IMR-90 (cell line): ENCODE results near the gene MAML3. TPM values are rescaled to one million over a fixed set of nuclear protein-coding genes. Genes with fewer than 3 reads are reported as not detected.

Experiments
- ATAC-seq: fragments of 200-7000 bp; cut with Tn5 transposase; 2 replicates; pipeline ENCODE4 v1.9.1; 2020; ENCODE audit warnings: low read depth, mild to moderate bottlenecking, moderate library complexity
- BruUV-seq: library from RNA; stranded (reverse); fragments of 400-500 nt; replicated peaks from 2 replicates; lab custom pipeline; 2021; lab: Mats Ljungman, UMichigan
- CTCF ChIA-PET: fragments of 300-600 bp; formaldehyde crosslinking; extraction: SDS; loops from one replicate; lab custom pipeline; 2021; ENCODE audit warnings: antibody characterized with exemption; lab: Yijun Ruan, JAX
- POLR2A ChIA-PET: fragments of 300-600 bp; sonication (Branson Sonifier 250); formaldehyde crosslinking; loops from one replicate; lab custom pipeline; 2022; ENCODE audit warnings: antibody characterized with exemption; ENCODE audit not compliant: unreplicated experiment; lab: Charles Lee
- DNase-seq: peaks from one replicate; pipeline ENCODE4 v3.0.0; 2013
- H2AFZ ChIP-seq: replicated peaks from 2 replicates; pipeline ENCODE3; 2013; ENCODE audit warnings: low read length, mild to moderate bottlenecking; ENCODE audit not compliant: poor library complexity
- H2AK5ac ChIP-seq: 2 replicates; pipeline ENCODE4 v1.6.1; 2013; ENCODE audit warnings: low read depth, low read length, inconsistent platforms
- H2AK9ac ChIP-seq: replicated peaks from 2 replicates; pipeline ENCODE3; 2013; ENCODE audit warnings: mild to moderate bottlenecking, low read depth, low read length, moderate library complexity; ENCODE audit not compliant: poor library complexity
- H2BK120ac ChIP-seq: 2 replicates; pipeline ENCODE4 v1.6.1; 2013; ENCODE audit warnings: low read depth, low read length, inconsistent platforms
- H2BK15ac ChIP-seq: 3 replicates; pipeline ENCODE4 v1.6.1; 2013; ENCODE audit warnings: low read depth, low read length, inconsistent platforms
- H2BK20ac ChIP-seq: 2 replicates; pipeline ENCODE4 v1.6.1; 2013; ENCODE audit warnings: low read depth, mild to moderate bottlenecking, inconsistent platforms, low read length, moderate library complexity
- H2BK5ac ChIP-seq: 2 replicates; pipeline ENCODE4 v1.6.1; 2013; ENCODE audit warnings: mild to moderate bottlenecking, low read depth, low read length, inconsistent platforms; ENCODE audit not compliant: poor library complexity, severe bottlenecking
- H3K14ac ChIP-seq: replicated peaks from 2 replicates; pipeline ENCODE4 v1.6.1; 2013; ENCODE audit warnings: low read depth, low read length, inconsistent platforms
- H3K18ac ChIP-seq: 2 replicates; pipeline ENCODE4 v1.6.1; 2013; ENCODE audit warnings: low read depth, low read length, control low read depth
- H3K23ac ChIP-seq: 2 replicates; pipeline ENCODE4 v1.6.1; 2013; ENCODE audit warnings: low read depth, low read length, inconsistent platforms
- H3K27ac ChIP-seq: 2 replicates; pipeline ENCODE4 v1.5.1; 2013; ENCODE audit warnings: mild to moderate bottlenecking, control low read depth, low read length; ENCODE audit not compliant: insufficient read depth
- H3K27me3 ChIP-seq: 2 replicates; pipeline ENCODE4 v1.6.1; 2013; ENCODE audit warnings: low read length; ENCODE audit not compliant: control insufficient read depth, insufficient read depth
- H3K36me3 ChIP-seq: 2 replicates; pipeline ENCODE4 v1.6.1; 2013; ENCODE audit warnings: low read length, mixed read lengths; ENCODE audit not compliant: control insufficient read depth, insufficient read depth
- H3K4ac ChIP-seq: 2 replicates; pipeline ENCODE4 v1.6.1; 2013; ENCODE audit warnings: low read depth, low read length, inconsistent platforms
- H3K4me1 ChIP-seq: 2 replicates; pipeline ENCODE4 v1.6.1; 2013; ENCODE audit warnings: low read length, mixed read lengths; ENCODE audit not compliant: control insufficient read depth, insufficient read depth
- H3K4me2 ChIP-seq: 2 replicates; pipeline ENCODE4 v1.6.1; 2013; ENCODE audit warnings: low read depth, mild to moderate bottlenecking, control low read depth, low read length, moderate library complexity
- H3K4me3 ChIP-seq: 2 replicates; pipeline ENCODE4 v1.5.1; 2013; ENCODE audit warnings: low read depth, mild to moderate bottlenecking, control low read depth, low read length, moderate library complexity; ENCODE audit not compliant: insufficient read depth
- H3K56ac ChIP-seq: 2 replicates; pipeline ENCODE4 v1.6.1; 2013; ENCODE audit warnings: low read length, inconsistent platforms; ENCODE audit not compliant: insufficient read depth; ENCODE audit errors: extremely low read depth
- H3K79me1 ChIP-seq, 2 experiments: 2 replicates each; pipeline ENCODE4 v1.6.1; 2013; ENCODE audit warnings: low read length in 2 of 2, inconsistent platforms in 1 of 2, low read depth in 1 of 2
- H3K9ac ChIP-seq: 2 replicates; pipeline ENCODE4 v1.6.1; 2013; ENCODE audit warnings: low read depth, low read length, control low read depth
- H3K9me1 ChIP-seq: 2 replicates; pipeline ENCODE4 v1.6.1; 2013; ENCODE audit warnings: low read length, inconsistent platforms; ENCODE audit not compliant: insufficient read depth
- H3K9me3 ChIP-seq: 2 replicates; pipeline ENCODE4 v1.6.1; 2013; ENCODE audit warnings: low read length; ENCODE audit not compliant: control insufficient read depth, insufficient read depth
- H4K20me1 ChIP-seq: 2 replicates; pipeline ENCODE4 v1.6.1; 2013; ENCODE audit warnings: low read length, inconsistent platforms; ENCODE audit not compliant: insufficient read depth
- H4K5ac ChIP-seq: 2 replicates; pipeline ENCODE4 v1.6.1; 2013; ENCODE audit warnings: mild to moderate bottlenecking, low read depth, low read length, control low read depth
- H4K8ac ChIP-seq, 2 experiments: 2 replicates each; pipeline ENCODE4 v1.6.1; 2013; ENCODE audit warnings: low read depth in 2 of 2, low read length in 2 of 2, control low read depth in 1 of 2, inconsistent platforms in 1 of 2
- H4K91ac ChIP-seq: 2 replicates; pipeline ENCODE4 v1.6.1; 2013; ENCODE audit warnings: low read depth, low read length, inconsistent platforms; ENCODE audit not compliant: insufficient read depth
- BHLHE40 ChIP-seq: fragments of 150-350 bp; IDR thresholded peaks from 2 replicates; pipeline ENCODE4 v1.6.1; 2016; ENCODE audit warnings: mild to moderate bottlenecking, low read depth, low read length
- CEBPB ChIP-seq: IDR thresholded peaks from 2 replicates; pipeline ENCODE4 v1.6.1; 2012; ENCODE audit warnings: low read depth, low read length, improper control_type of control experiment
- CHD1 ChIP-seq: IDR thresholded peaks from 2 replicates; pipeline ENCODE4 v1.6.1; 2012; ENCODE audit warnings: low read depth, low read length, improper control_type of control experiment
- CTCF ChIP-seq: conservative IDR thresholded peaks from 2 replicates; pipeline ENCODE4 v1.5.1; 2012; ENCODE audit warnings: mild to moderate bottlenecking, low read depth, low read length, improper control_type of control experiment
- FOS ChIP-seq: fragments of 150-350 bp; IDR thresholded peaks from 2 replicates; pipeline ENCODE4 v1.6.1; 2016; ENCODE audit warnings: low read depth, low read length
- MAFK ChIP-seq: IDR thresholded peaks from 2 replicates; pipeline ENCODE4 v1.6.1; 2012; ENCODE audit warnings: low read depth, low read length, improper control_type of control experiment
- MAZ ChIP-seq: IDR thresholded peaks from 2 replicates; pipeline ENCODE4 v1.6.1; 2012; ENCODE audit warnings: low read depth, mild to moderate bottlenecking, low read length, improper control_type of control experiment, moderate library complexity, borderline replicate concordance
- MXI1 ChIP-seq: IDR thresholded peaks from 2 replicates; pipeline ENCODE4 v1.6.1; 2012; ENCODE audit warnings: low read depth, mild to moderate bottlenecking, low read length, moderate library complexity, borderline replicate concordance
- NFE2L2 ChIP-seq: fragments of 150-350 bp; IDR thresholded peaks from 2 replicates; pipeline ENCODE4 v1.6.1; 2016; ENCODE audit warnings: low read depth, mild to moderate bottlenecking, low read length
- POLR2A ChIP-seq: IDR thresholded peaks from 2 replicates; pipeline ENCODE4 v1.6.1; 2012; ENCODE audit warnings: mild to moderate bottlenecking, low read depth, low read length
- RCOR1 ChIP-seq: IDR thresholded peaks from 2 replicates; pipeline ENCODE4 v1.6.1; 2012; ENCODE audit warnings: mild to moderate bottlenecking, low read length, improper control_type of control experiment; ENCODE audit not compliant: insufficient replicate concordance
- RFX5 ChIP-seq: IDR thresholded peaks from 2 replicates; pipeline ENCODE4 v1.8.0; 2012; ENCODE audit warnings: low read depth, mild to moderate bottlenecking, low read length, moderate library complexity
- SMC3 ChIP-seq: fragments of 150-350 bp; IDR thresholded peaks from 2 replicates; pipeline ENCODE4 v1.6.1; 2016; ENCODE audit warnings: low read depth, mild to moderate bottlenecking, antibody characterized with exemption, low read length, moderate library complexity
- WGBS, 2 experiments: methylation state at CpG; one replicate each; pipeline versions ENCODE4 v1.1.5 to v1.1.7; 2013; ENCODE audit warnings: missing lambda C conversion rate in 2 of 2; ENCODE audit not compliant: insufficient read length in 1 of 2; ENCODE audit errors: extremely low coverage in 2 of 2; 5-methylcytosine and 5-hydroxymethylcytosine counted together
- dilution Hi-C: fragments of 300-500 bp; cut with HindIII; formaldehyde crosslinking; loops from one replicate; pipeline ENCODE4 v1.14.3; 2018; ENCODE audit warnings: low sequenced_read_pairs; ENCODE audit not compliant: unreplicated experiment
- in situ Hi-C: fragments of 300-500 bp; cut with MboI; formaldehyde crosslinking; loops from 3 replicates; pipeline ENCODE4 v1.14.3; 2019; ENCODE audit warnings: low sequenced_read_pairs, inconsistent platforms, mixed read lengths
- intact Hi-C: fragments of 100-400 bp; cut with micrococcal nuclease; formaldehyde crosslinking; loops from 2 replicates; pipeline ENCODE4 v1.10.0; 2022
- polyA plus RNA-seq, 3 experiments: library from polyadenylated mRNA; depleted of rRNA; stranded (reverse); fragments of >200 nt; gene quantifications; 2 replicates each; pipeline ENCODE4 v1.2.3, GENCODE V29; 2012; ENCODE audit warnings: low replicate concordance in 1 of 3
- total RNA-seq: library from RNA; depleted of rRNA; stranded (reverse); fragments of >200 nt; gene quantifications from 2 replicates; pipeline ENCODE4 v1.2.3, GENCODE V29; 2012
- TF ChIP-seq, protein P1 (sequence below): fragments of 150-350 bp; IDR thresholded peaks from 2 replicates; pipeline ENCODE4 v1.6.1; 2016; ENCODE audit warnings: low read depth, mild to moderate bottlenecking, low read length, moderate library complexity, borderline replicate concordance
- TF ChIP-seq, protein P2 (sequence below): fragments of 150-350 bp; IDR thresholded peaks from 2 replicates; pipeline ENCODE4 v1.6.1; 2017; ENCODE audit warnings: mild to moderate bottlenecking, antibody characterized with exemption, low read length, low read depth

Gene MAML3
- total and polyA plus RNA-seq, 2 of the 4 experiments (the other 2 are of a cell fraction) = 0.90 to 1.7 TPM

- peak overlapping the region in 1 of 2 experiments; percentile 7; a peak in 1 of 4 replicates for H4K8ac ChIP-seq
- H2AK5ac ChIP-seq = peak overlapping the region; percentile 27; the same call in 1 of the 2 replicates
- no peak overlapping the region for H2AK9ac ChIP-seq
- no peaks in the 10 kb centered on the region for H3K9me3 ChIP-seq
- H3K4ac ChIP-seq = peak overlapping the region; percentile 71
- H3K79me1 ChIP-seq = peaks cover 0 to 5% of the 10 kb centered on the region in 2 experiments; a peak in 1 of 4 replicates
- BruUV-seq = no TSS peak
- peak overlapping the region; percentile 76 for H2BK5ac ChIP-seq
- peak overlapping the region; percentile 89 for H3K14ac ChIP-seq
- WGBS, 2 experiments = no CpG with 5 or more reads among the region's 1 CpG
- ATAC-seq (peak; percentile 54), DNase-seq (peak; percentile 47)
- CTCF ChIA-PET = interaction anchor here (1.2 kb wide), 1 partner anchor 47 kb away, joined by 3 read pairs; no protein-coding TSS in a partner anchor
- no peak overlapping the region for H3K9ac ChIP-seq
- no peak overlapping the region for H3K4me3 ChIP-seq
- H4K91ac ChIP-seq = no peak overlapping the region
- H2AFZ ChIP-seq = no peak overlapping the region
- H2BK15ac ChIP-seq = peak overlapping the region; percentile 24; the same call in 1 of the 3 replicates
- POLR2A ChIA-PET = no interaction called here
- TF ChIP-seq MAFK = no peak
- TF ChIP-seq CTCF = no peak
- no peak for TF ChIP-seq CHD1
- no peak for TF ChIP-seq MAZ
- no peak for TF ChIP-seq RCOR1
- TF ChIP-seq POLR2A = no peak
- no peak for TF ChIP-seq SMC3
- TF ChIP-seq, protein P1, sequence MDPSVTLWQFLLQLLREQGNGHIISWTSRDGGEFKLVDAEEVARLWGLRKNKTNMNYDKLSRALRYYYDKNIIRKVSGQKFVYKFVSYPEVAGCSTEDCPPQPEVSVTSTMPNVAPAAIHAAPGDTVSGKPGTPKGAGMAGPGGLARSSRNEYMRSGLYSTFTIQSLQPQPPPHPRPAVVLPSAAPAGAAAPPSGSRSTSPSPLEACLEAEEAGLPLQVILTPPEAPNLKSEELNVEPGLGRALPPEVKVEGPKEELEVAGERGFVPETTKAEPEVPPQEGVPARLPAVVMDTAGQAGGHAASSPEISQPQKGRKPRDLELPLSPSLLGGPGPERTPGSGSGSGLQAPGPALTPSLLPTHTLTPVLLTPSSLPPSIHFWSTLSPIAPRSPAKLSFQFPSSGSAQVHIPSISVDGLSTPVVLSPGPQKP = no peak
- TF ChIP-seq, protein P2, sequence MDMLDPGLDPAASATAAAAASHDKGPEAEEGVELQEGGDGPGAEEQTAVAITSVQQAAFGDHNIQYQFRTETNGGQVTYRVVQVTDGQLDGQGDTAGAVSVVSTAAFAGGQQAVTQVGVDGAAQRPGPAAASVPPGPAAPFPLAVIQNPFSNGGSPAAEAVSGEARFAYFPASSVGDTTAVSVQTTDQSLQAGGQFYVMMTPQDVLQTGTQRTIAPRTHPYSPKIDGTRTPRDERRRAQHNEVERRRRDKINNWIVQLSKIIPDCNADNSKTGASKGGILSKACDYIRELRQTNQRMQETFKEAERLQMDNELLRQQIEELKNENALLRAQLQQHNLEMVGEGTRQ = no peak
- no peak for TF ChIP-seq NFE2L2
- no peak for TF ChIP-seq RFX5
- TF ChIP-seq FOS = no peak
- TF ChIP-seq MXI1 = no peak
- TF ChIP-seq BHLHE40 = no peak
- TF ChIP-seq CEBPB = no peak
- H3K9me1 ChIP-seq = no peaks in the 10 kb centered on the region; the same call in 1 of the 2 replicates
- no peak overlapping the region for H3K27ac ChIP-seq
- peak overlapping the region; percentile 88; the same call in 1 of the 2 replicates for H3K18ac ChIP-seq
- H3K36me3 ChIP-seq = no peaks in the 10 kb centered on the region
- H4K20me1 ChIP-seq = no peaks in the 10 kb centered on the region
- H2BK120ac ChIP-seq = peak overlapping the region; percentile 50
- no peak overlapping the region for H3K56ac ChIP-seq
- intact Hi-C loops (no loop called here), in situ Hi-C loops (no loop called here), dilution Hi-C loops (no loop called here)
- H3K4me1 ChIP-seq = peaks cover 10% of the 10 kb centered on the region
- peak overlapping the region; percentile 54 for H3K23ac ChIP-seq
- peak overlapping the region; percentile 86; the same call in 1 of the 2 replicates for H4K5ac ChIP-seq
- peak overlapping the region; percentile 89 for H3K4me2 ChIP-seq
- H3K27me3 ChIP-seq = no peaks in the 10 kb centered on the region
- peak overlapping the region; percentile 69; the same call in 1 of the 2 replicates for H2BK20ac ChIP-seq
These were observed 94.8 kb downstream of the MAML3 start for GRCh38 chr4:140059159-140059558.
